ENCODE data around the gene MAML2. TPM values are rescaled to one million over a fixed set of nuclear protein-coding genes. Genes with fewer than 3 reads are reported as not detected.

The MAML2 gene
- total and polyA plus RNA-seq, 10 donors: 2.7 to 43.4 (median 27.2) TPM

GRCh38 chr11:96177146-96177545 lies 165.8 kb downstream of the MAML2 start:
- Histone ChIP-seq H3K4me3 (no peak overlapping the region), H3K4me1 (peaks cover 6 to 45% (median 17%) of the 10 kb centered on the region in 6 donors), H3K27ac (no peak overlapping the region), H3K27me3 (replicated peaks in 1 of 7) (no peaks in the 10 kb centered on the region), H3K36me3 (peaks cover 0 to 5% (median 0%) of the 10 kb centered on the region in 6 donors), H3K9me3 (no peaks in the 10 kb centered on the region)
- WGBS, 5 donors: 81 to 93% (median 88%) methylated on average over 3 of the region's 3 CpGs
- no peak for DNase-seq
- TF ChIP-seq, protein P1, sequence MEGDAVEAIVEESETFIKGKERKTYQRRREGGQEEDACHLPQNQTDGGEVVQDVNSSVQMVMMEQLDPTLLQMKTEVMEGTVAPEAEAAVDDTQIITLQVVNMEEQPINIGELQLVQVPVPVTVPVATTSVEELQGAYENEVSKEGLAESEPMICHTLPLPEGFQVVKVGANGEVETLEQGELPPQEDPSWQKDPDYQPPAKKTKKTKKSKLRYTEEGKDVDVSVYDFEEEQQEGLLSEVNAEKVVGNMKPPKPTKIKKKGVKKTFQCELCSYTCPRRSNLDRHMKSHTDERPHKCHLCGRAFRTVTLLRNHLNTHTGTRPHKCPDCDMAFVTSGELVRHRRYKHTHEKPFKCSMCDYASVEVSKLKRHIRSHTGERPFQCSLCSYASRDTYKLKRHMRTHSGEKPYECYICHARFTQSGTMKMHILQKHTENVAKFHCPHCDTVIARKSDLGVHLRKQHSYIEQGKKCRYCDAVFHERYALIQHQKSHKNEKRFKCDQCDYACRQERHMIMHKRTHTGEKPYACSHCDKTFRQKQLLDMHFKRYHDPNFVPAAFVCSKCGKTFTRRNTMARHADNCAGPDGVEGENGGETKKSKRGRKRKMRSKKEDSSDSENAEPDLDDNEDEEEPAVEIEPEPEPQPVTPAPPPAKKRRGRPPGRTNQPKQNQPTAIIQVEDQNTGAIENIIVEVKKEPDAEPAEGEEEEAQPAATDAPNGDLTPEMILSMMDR (IDR thresholded peaks at IDR 0.05 in 8 of 11, conservative IDR thresholded peaks at IDR 0.05 in 3 of 11): no peak
- no peak for TF ChIP-seq POLR2A (IDR thresholded peaks at IDR 0.05)
- TF ChIP-seq POLR2AphosphoS5 (IDR thresholded peaks at IDR 0.05): no peak
- intact Hi-C loops (cut with DNase I; ENCODE audit: low total_unique reads): no loop called here

- peak overlapping the region in 3 of 8 donors; percentile 18 to 31 (median 29) for H3K27ac ChIP-seq
- intact Hi-C loops (cut with DNase I; ENCODE audit: low total_unique reads): no loop called here
- 73 to 91% (median 86%) methylated on average over 5 of the region's 5 CpGs for WGBS, 5 donors
Measured at GRCh38 chr11:96173906-96174305, 169.1 kb downstream of the MAML2 start.

DNA sequence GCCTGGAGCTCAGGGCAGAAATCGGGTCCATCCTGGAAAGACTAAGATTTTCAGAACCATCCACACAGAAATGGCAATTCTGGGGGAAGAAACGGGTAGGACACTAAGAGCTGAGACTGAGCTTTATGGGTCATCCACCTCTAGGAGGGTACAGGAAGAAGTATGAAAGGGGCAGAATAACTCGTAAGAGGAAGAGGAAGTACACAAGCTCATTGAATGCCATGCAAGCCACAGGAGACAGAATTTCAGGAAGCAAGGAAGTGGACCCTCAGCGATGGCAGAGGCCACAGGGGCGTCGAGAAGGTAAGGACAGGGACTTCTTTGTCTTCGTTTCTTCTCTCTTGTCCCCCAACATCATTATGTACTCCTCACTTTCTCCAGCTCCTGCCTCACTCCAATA lies 169.6 kb downstream of the MAML2 start:
- WGBS, 5 donors: 46 to 59% (median 49%) methylated on average over 7 of the region's 7 CpGs
- Histone ChIP-seq H3K9me3 (no peaks in the 10 kb centered on the region), H3K27me3 (replicated peaks in 1 of 7) (no peaks in the 10 kb centered on the region), H3K36me3 (peaks cover 0 to under 1% (median 0%) of the 10 kb centered on the region in 6 donors), H3K4me1 (peaks cover 6 to 45% (median 28%) of the 10 kb centered on the region in 6 donors), H3K4me3 (no peak overlapping the region), H3K27ac (peak overlapping the region in 3 of 8 donors; percentile 18 to 31 (median 29))
- intact Hi-C loops (cut with DNase I; ENCODE audit: low total_unique reads): no loop called here
- TF ChIP-seq POLR2A (IDR thresholded peaks at IDR 0.05) (no peak), POLR2AphosphoS5 (IDR thresholded peaks at IDR 0.05) (no peak)
- TF ChIP-seq, protein P1 (IDR thresholded peaks at IDR 0.05 in 8 of 11, conservative IDR thresholded peaks at IDR 0.05 in 3 of 11): no peak
- no peak for DNase-seq

More at GRCh38 chr11:96173906-96174305, 169.1 kb downstream of the MAML2 start:
- Histone ChIP-seq H3K4me1 (peaks cover 6 to 45% (median 27%) of the 10 kb centered on the region in 6 donors), H3K36me3 (peaks cover 0 to 5% (median 0%) of the 10 kb centered on the region in 6 donors), H3K27me3 (replicated peaks in 1 of 7) (no peaks in the 10 kb centered on the region), H3K4me3 (no peak overlapping the region), H3K9me3 (no peaks in the 10 kb centered on the region)
- TF ChIP-seq, protein P1 (IDR thresholded peaks at IDR 0.05 in 8 of 11, conservative IDR thresholded peaks at IDR 0.05 in 3 of 11): no peak
- no peak for DNase-seq

DNA sequence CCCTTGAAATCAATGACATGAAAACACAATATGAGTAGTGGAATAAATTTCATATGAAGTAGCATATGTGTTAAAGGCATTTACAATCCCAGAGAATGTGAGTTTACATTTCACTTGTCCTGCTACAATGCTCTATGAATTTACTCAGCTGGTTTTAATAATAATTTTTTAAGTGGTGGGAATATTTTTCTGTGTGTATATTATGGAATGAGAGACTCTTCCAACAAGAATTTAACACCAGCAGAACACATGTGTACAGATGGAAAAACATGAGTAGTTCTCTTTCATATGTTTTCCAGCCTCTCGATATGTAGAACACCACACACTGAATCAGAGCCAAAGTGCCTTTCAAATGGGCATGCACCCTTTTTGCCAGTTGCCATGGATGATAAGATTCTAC lies 170.4 kb downstream of the MAML2 start:
- Histone ChIP-seq H3K4me1 (peaks cover 6 to 46% (median 32%) of the 10 kb centered on the region in 6 donors), H3K36me3 (no peaks in the 10 kb centered on the region), H3K4me3 (no peak overlapping the region), H3K27me3 (replicated peaks in 1 of 7) (no peaks in the 10 kb centered on the region), H3K9me3 (no peaks in the 10 kb centered on the region), H3K27ac (no peak overlapping the region)
- TF ChIP-seq, protein P1 (IDR thresholded peaks at IDR 0.05 in 8 of 11, conservative IDR thresholded peaks at IDR 0.05 in 3 of 11): no peak
- TF ChIP-seq POLR2AphosphoS5 (IDR thresholded peaks at IDR 0.05) (no peak), POLR2A (IDR thresholded peaks at IDR 0.05) (no peak)
- intact Hi-C loops (cut with DNase I; ENCODE audit: low total_unique reads): no loop called here
- DNase-seq: no peak
- 90 to 100% (median 94%) methylated on average over 1 of the region's 1 CpG for WGBS, 5 donors

Data from spleen (tissue), 11 donors.